Stimulated activated CD4-positive, alpha-beta T cell treated with anti-CD3 and anti-CD28 coated beads, Interleukin-12 subunit alpha, Interleukin-12 subunit beta, amount 100 ng/mL, for 24 hours (primary cell): ENCODE measurements around the gene PDS5B.
A peak's percentile ranks its signal among the peaks of the same experiment; 100 is the strongest.
"Not testable (repeated sequence)": the region's sequence is repeated elsewhere in the genome, so short reads cannot be mapped to it uniquely, and the experiment has no call there.

ENCODE experiments used
- DNase-seq, 2 experiments: peaks; one replicate each; pipeline ENCODE4 v3.0.0-alpha.2; 2020; ENCODE audit warnings: low read depth in 2 of 2

The PDS5B gene

GRCh38 chr13:32645854-32646253, 59.6 kb downstream of the PDS5B start:
- peak in 1 of 2 experiments; percentile 22 for DNase-seq

GRCh38 chr13:32647926-32648325, 61.7 kb downstream of the PDS5B start:
- no peak for DNase-seq

- peak; percentile 15 to 47 for DNase-seq
These were observed 64.6 kb downstream of the PDS5B start for GRCh38 chr13:32650705-32651311.

GRCh38 chr13:32657309-32657708, 71.1 kb downstream of the PDS5B start:
- no peak for DNase-seq

- DNase-seq: no peak
These were observed 73.5 kb downstream of the PDS5B start for GRCh38 chr13:32659736-32660135.

GRCh38 chr13:32660227-32660626, 74.0 kb downstream of the PDS5B start:
- DNase-seq: no peak

- no peak for DNase-seq
These were observed 75.4 kb downstream of the PDS5B start for GRCh38 chr13:32661685-32662084.

- DNase-seq: no peak
These were observed 77.4 kb downstream of the PDS5B start for GRCh38 chr13:32663660-32664059.

- DNase-seq: no peak
These were observed 80.8 kb downstream of the PDS5B start for GRCh38 chr13:32666990-32667571.

- DNase-seq: no peak
These were observed 82.9 kb downstream of the PDS5B start for GRCh38 chr13:32669030-32669646.

- no peak for DNase-seq
These were observed 88.3 kb downstream of the PDS5B start for GRCh38 chr13:32674503-32674902.

GRCh38 chr13:32676242-32676641, 90.0 kb downstream of the PDS5B start:
- DNase-seq: no peak

- no peak for DNase-seq
These were observed 95.9 kb downstream of the PDS5B start for GRCh38 chr13:32682130-32682529.

GRCh38 chr13:32682740-32683139, 96.5 kb downstream of the PDS5B start:
- no peak for DNase-seq

- DNase-seq: no peak
These were observed 101.0 kb downstream of the PDS5B start for GRCh38 chr13:32687275-32687674.

- no peak for DNase-seq
These were observed 109.5 kb downstream of the PDS5B start for GRCh38 chr13:32695602-32696250.

- DNase-seq: no peak
These were observed 121.2 kb downstream of the PDS5B start for GRCh38 chr13:32707471-32707870.

GRCh38 chr13:32713397-32713796, 127.1 kb downstream of the PDS5B start:
- no peak for DNase-seq

- not testable (repeated sequence) for DNase-seq
These were observed 129.9 kb downstream of the PDS5B start for GRCh38 chr13:32716201-32716600.

- no peak for DNase-seq
These were observed 133.8 kb downstream of the PDS5B start for GRCh38 chr13:32720026-32720425.

GRCh38 chr13:32721131-32722034, 135.1 kb downstream of the PDS5B start:
- not testable (repeated sequence) for DNase-seq

GRCh38 chr13:32722340-32722739, 136.1 kb downstream of the PDS5B start:
- no peak for DNase-seq
